HG02610 (cell line): Measurements from ENCODE around the gene MYOZ1.
"Not testable (repeated sequence)": the region's sequence is repeated elsewhere in the genome, so short reads cannot be mapped to it uniquely, and the experiment has no call there.

Experiments
- ATAC-seq: cut with Tn5 transposase; IDR thresholded peaks from one replicate; pipeline ENCODE4 v1.9.1; 2021; ENCODE audit warnings: mild to moderate bottlenecking, moderate library complexity; ENCODE audit not compliant: unreplicated experiment

Gene MYOZ1

DNA sequence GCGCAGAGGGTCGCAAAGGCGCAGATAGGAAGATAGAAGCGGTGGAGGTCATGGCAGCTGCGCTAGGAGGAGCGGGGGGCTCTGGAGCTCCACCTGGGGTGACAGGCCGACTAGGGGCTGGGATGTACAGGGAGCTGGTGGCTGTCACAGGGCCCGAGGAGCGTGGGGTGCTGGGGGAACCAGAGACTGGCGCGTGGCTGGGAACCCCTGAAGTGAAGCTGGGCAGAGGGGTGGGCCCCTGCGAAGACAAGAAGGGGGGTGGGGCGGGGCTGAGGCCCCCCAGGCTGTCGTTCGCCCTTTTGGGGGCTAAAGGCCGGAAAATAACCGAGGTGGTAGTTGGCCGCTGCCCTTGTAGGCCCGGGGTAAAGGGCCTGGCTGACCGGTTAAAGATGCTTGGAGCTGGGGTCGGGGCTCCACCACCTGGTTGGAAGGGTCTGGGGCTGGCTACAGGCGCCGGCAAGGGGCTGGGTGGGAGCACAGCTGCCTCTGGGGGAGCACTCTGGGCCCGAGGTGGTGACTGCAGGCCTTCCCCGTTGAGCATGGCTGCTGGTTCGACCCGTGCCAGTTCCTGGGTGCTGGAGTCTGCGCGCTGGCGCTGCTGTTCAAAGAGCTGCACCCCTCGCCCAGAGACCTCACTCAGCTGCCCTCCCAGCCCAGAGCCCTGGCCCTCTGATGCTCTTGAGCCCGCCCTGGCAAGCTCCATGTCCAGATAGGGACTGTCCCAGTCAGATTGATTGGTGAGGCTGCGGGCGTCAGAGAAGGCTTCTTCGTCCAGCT is 6.8 kb upstream of the MYOZ1 start:
- ATAC-seq, result no peak

GRCh38 chr10:73647211-73647874 is 6.1 kb upstream of the MYOZ1 start:
- ATAC-seq, result no peak

GRCh38 chr10:73646598-73647041 is 5.3 kb upstream of the MYOZ1 start:
- ATAC-seq, result no peak

DNA sequence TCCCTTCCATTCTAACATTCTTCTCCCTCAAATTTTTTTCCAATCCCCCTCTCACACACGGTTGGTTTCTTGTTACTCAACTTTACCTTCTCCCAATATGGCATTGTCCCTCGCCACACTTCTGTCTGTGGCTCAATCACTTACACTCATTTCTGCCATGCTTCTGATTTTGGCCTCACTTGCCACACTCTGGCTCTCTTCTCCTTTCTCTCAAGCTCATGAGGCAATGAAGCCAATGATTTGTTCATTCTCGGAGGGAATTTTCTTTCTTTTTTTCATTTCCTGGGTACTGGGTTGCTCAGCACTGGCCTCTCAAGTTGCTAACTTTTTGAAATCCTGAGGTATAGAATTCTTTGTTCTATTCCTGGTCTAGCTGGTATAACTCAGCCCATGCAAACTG is 4.0 kb upstream of the MYOZ1 start:
- ATAC-seq, result no peak

- no peak for ATAC-seq
Measured at GRCh38 chr10:73644767-73645166, 3.5 kb upstream of the MYOZ1 start.

- no peak for ATAC-seq
Measured at GRCh38 chr10:73644015-73644743, 2.9 kb upstream of the MYOZ1 start.

GRCh38 chr10:73643362-73643761 is 2.1 kb upstream of the MYOZ1 start:
- ATAC-seq, result no peak

DNA sequence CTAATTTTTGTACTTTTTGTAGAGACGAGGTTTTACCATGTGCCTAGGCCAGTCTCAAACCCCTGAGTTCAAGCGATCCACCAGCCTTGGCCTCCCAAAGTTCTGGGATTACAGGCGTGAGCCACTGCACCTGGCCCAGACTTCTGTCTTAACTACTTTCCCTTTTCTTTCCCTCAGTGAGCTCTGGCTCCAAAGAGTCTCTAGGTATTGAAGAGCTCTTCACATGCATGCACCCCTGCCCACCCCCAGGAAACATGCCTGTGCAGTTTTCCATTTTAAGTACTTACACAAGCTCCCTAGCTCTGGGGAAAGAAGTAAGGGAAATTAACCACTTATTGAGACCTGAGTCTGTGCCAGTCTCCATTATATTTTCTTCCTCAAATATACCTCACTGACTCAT is 2.0 kb downstream of the MYOZ1 start:
- no peak for ATAC-seq

- no peak for ATAC-seq
Measured at GRCh38 chr10:73635781-73636180, 5.5 kb downstream of the MYOZ1 start.

- ATAC-seq, result no peak
Measured at GRCh38 chr10:73634421-73634820, 6.9 kb downstream of the MYOZ1 start.

GRCh38 chr10:73629165-73629564 is 12.1 kb downstream of the MYOZ1 start:
- no peak for ATAC-seq

DNA sequence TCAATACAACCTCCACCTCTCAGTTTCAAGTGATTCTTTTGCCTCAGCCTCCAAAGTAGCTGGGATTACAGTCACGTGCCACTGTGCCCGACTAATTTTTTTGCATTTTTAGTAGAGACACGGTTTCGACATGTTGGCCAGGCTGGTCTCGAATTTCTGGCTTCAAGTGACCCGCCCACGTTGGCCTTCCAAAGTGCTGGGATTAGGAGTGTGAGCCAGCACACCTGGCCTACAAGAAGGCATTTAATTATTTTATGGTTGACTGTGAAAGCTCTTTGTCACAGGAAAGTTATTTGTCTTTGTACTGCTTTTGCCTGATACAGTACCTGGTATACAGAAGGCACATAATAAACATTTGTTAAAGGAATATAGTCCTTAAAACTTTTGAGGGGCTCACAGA is 12.9 kb downstream of the MYOZ1 start:
- ATAC-seq, result no peak

- ATAC-seq, result no peak
Measured at GRCh38 chr10:73627300-73627699, 14.0 kb downstream of the MYOZ1 start.

GRCh38 chr10:73625884-73626752 is 15.2 kb downstream of the MYOZ1 start:
- ATAC-seq, result peak; percentile 99

DNA sequence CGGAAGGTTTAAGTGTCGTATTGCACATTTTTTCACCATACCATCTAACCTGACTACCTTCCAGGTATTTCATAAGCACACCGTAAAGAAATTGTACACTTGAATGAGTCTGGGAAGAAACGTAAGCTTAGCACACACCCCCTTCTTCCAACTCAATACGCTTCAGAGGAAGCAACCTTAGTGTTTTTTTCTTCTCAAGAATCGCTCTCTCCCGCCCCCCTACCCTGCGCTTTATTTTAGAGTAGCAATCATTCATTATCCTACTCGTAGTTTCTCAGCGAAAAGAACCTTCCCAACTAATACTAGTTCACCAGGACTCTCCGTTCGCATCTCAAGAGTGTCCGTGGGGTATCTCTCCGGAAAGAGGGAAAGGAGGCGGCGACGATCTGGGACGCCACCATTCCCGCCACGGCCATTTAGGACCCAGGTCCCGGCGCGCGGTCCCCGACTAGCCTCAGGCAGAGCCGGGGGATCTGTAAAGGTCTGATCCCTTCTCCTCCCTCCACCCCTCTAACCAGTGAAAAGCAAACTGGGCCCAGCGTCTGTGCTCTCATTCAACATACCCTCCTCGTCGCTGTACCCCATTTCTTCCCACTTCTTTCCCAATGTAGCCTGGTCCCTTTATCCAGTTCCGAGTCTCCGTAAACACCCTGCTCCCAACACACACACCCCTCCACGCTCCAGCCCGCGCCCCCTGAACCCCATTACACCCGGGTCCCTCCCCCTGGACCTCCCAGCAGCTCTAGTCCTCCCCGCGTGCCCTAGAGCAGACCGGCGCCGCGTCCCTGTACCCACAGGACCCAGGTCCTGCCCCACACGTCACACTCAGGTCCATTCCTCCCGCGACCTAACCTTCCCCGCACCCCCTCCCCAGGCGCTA is 16.0 kb downstream of the MYOZ1 start:
- peak; percentile 28 for ATAC-seq

DNA sequence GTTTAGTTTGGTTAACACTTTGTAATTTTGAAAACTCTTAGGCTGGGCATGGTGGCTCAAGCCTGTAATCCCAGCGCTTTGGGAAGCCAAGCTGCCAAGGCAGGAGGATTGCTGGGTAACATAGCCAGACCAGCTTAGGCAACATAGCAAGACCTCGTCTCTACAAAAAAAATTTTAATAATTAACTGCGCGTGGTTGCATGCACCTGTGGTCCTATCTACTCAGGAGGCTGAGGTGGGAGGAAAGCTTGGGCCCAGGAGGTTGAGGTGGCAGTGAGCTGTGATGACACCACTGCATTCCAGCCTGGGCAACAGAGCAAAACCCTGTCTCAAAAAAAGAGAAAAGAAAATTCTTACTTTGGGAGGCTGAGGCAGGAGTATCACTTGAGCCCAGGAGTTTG is 18.2 kb downstream of the MYOZ1 start:
- no peak for ATAC-seq

DNA sequence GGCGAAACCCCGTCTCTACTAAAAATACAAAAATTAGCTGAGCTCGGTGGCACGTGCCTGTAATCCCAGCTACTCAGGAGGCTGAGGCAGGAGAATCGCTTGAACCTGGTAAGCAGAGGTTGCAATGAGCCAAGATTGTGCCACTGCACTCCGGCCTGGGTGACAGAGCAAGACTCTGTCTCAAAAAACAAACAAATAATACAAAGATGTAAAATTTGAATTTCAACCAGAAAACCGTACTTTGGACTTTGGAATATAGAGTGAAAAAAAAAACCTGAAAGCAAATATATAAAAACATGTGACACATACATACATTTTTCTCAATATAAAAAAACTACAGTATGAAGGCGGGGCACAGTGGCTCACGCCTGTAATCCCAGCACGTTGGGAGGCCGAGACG is 20.3 kb downstream of the MYOZ1 start:
- ATAC-seq, result not testable (repeated sequence)

- not testable (repeated sequence) for ATAC-seq
Measured at GRCh38 chr10:73617143-73617542, 24.1 kb downstream of the MYOZ1 start.

- ATAC-seq, result no peak
Measured at GRCh38 chr10:73614720-73615119, 26.6 kb downstream of the MYOZ1 start.

- ATAC-seq, result no peak
Measured at GRCh38 chr10:73609116-73609515, 32.2 kb downstream of the MYOZ1 start.
